T47D (cell line): ENCODE measurements around the gene RNU2-63P.

ENCODE experiments used
- DNase-seq, 2 experiments: peaks; one replicate each; pipeline versions ENCODE4 v3.0.0 to v3.0.0-alpha.2; 2011 to 2012; ENCODE audit warnings: low read depth in 1 of 2, low spot score in 1 of 2
- JUND ChIP-seq: IDR thresholded peaks from 2 replicates; pipeline ENCODE4 v1.6.1; 2012; ENCODE audit warnings: low read depth
- in situ Hi-C: cut with HindIII; loops from 2 replicates; pipeline ENCODE4 v1.10.0; 2016; ENCODE audit warnings: low sequenced_read_pairs, low pct_unique_long_range_greater_than_20kb

The RNU2-63P gene

DNA sequence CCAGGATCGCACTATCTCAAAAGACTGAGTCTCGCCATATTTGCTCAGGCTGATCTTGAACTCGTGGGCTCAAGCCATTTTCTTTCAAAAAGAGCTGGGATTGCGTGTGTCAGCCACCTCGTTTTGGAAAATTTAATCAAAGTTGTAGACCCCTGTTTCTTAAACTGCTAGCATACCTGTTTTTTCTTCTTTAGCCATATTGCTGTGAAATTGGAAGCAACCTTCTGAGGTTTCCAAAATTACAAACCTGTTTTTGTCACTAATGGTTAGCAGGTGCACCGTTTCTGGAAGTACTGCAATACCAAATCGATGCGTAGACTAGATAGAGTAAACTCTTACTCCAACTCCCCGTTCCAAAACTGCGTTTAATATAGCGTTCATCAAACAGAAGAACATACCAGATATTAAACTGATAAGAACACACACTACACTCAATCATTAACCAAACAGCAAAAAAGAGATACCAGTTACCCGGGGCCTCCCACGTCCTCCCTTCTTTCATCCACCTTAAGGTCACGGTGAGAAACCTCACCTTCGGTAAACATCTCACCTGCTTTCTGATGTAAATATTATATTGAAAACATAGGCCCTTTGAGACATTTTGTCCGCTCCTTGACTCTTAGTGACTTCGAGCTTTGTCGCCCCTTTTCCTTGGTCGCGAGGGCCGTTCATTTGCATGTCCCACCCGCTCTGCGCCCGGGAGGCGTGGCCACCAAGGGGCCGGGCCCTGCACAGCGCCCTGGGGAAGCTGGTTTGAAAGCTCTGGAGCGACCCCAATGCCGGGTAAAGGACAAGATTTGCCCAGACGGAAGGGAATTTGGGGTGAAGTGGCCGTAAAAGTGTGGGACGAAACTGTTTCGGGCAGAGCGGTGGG lies at the start of gene RNU2-63P:
Gene RNU2-63P, minus strand, starts transcription at position 462 of the 874 bp plus-strand sequence.
- 0 out of 2 replicates have a peak, but pooled peaks have one; percentile 21 for TF ChIP-seq JUND
- in situ Hi-C loops, result no loop called here
- DNase-seq, result peak in 1 of 2 experiments; percentile 89

GRCh38 chr2:88061295-88061694 lies 44.9 kb upstream of the RNU2-63P start:
- TF ChIP-seq JUND, result no peak
- in situ Hi-C loops, result no loop called here
- DNase-seq, result no peak

DNA sequence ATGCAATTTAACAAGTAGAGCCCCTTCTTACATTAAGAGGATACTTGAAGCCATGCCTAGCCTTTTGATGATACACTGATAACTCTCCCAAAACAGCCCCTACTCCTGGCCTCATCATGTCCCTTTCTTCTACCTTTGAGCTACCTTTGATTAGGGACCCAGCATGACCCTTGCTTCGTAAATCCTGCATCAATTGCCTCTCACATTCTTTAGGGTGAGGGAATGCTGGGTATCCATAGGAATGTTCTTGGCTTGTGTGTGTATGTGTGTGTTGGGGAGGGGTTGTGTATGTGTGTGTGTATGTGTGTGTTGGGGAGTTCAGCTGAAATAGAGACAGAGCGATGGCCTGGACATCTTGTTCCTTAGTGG lies 44.5 kb upstream of the RNU2-63P start:
- in situ Hi-C loops, result no loop called here
- TF ChIP-seq JUND, result no peak
- no peak for DNase-seq

DNA sequence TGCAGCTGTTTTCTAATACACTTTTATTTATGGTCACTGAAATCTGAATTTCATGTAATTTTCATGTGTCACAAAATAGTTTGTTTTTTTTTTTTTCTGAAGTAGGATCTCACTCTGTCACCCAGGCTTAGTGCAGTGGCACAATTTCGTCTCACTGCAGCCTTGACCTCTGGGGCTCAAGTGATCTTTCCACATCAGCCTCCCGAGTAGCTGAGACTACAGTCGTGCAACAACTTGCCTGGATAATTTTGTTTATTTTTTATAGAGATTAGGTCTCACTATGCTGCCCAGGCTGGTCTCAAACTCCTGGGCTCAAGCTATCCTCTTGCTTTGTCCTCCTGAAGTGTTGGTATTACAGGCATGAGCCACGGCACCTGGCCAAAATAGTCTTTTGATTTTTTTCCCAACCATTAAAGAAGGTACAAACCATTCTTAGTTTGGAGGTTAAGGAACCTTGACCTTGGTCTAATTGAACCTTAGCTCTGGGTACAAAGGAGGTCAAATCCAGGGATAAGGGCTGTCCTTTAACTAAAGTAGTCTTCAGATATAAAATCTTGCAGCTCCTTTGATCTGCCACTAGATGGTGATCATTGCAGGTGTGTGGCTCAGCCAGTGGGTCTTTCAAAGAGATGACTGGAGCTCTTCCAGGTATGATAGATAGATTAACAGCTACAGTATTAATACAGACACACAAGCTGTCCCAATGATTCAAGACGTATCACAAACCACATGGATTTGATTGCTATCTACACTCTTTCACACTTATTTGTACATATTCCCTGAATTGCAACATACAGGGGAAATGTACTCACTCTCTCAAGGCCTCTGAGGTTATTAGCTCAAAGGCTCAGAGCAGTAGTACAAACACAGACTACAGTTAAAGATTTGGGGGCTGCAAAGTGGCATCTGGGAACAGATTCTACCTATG lies 43.9 kb upstream of the RNU2-63P start:
- in situ Hi-C loops, result no loop called here
- DNase-seq, result peak; percentile 51 to 56
- TF ChIP-seq JUND, result no peak

DNA sequence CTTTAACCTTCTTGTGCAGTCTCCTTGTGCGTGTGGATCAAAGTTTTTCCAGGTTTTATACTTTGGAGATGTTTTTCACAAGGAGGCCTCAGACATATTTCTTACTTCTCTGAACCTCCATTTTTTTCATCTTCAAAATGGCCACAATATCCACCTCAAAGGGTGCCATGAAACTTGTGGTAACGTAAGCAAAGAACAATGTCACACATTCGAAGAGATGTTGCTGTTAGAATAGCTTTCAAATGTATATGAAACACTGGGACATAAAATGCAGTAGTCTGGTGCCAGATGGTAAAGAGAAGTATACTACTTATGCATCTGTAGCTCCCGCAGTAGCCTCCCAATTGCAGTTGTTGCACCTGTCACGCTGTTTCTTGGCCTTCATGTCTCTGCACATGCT lies 41.8 kb upstream of the RNU2-63P start:
- DNase-seq, result no peak
- in situ Hi-C loops, result no loop called here
- no peak for TF ChIP-seq JUND

DNA sequence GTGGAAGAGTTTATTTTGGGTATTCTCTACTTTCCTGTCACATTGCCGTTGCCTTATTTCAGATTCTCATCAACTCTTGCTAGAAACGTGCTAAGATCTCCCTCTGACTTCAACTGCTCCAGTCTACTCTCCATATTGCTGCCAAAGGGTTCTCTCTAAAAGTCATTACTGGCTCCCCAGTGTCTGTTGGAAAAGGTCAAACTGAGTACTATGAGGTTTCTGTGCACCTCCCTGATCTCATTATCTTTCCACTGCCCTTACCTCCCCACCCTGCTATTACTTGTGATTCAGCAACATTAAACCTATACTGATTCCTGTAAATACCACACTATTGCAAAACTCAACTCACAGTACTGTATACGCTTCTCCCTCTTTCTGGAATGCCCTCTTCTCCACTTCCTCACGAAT lies 41.1 kb upstream of the RNU2-63P start:
- in situ Hi-C loops, result no loop called here
- TF ChIP-seq JUND, result no peak
- no peak for DNase-seq

GRCh38 chr2:88055371-88056128 lies 39.2 kb upstream of the RNU2-63P start, which contains the start of gene KRCC1:
Gene KRCC1, minus strand, starts transcription at chr2:88055783. Its CDS starts 27,220 bp downstream, at chr2:88028563.
- DNase-seq, result peak; percentile 86 to 94
- in situ Hi-C loops, result no loop called here
- TF ChIP-seq JUND, result no peak

GRCh38 chr2:88054782-88055370 lies 38.5 kb upstream of the RNU2-63P start:
- peak; percentile 7 to 17 for DNase-seq
- in situ Hi-C loops, result no loop called here
- no peak for TF ChIP-seq JUND

GRCh38 chr2:88053934-88054781 lies 37.8 kb upstream of the RNU2-63P start:
- in situ Hi-C loops, result no loop called here
- TF ChIP-seq JUND, result no peak
- no peak for DNase-seq

DNA sequence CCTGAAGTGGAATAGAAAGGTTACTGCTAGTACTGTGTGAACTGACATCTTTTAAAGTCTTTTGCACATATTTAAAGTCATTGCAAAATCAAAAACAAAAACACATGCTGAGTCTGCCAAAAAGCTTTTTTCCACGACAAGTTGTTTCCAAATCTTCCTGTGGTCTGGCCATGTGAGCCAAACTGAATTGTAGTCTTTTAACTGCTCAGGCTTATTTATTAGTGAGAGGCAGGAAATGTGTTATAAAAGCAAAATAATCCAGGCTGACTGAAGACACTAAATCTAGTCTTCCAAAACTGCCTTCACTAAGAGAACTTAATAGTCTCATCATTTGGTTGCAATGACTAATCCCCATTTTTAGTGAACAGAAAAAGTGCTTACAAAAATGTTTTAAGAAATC lies 36.9 kb upstream of the RNU2-63P start:
- in situ Hi-C loops, result no loop called here
- DNase-seq, result no peak

DNA sequence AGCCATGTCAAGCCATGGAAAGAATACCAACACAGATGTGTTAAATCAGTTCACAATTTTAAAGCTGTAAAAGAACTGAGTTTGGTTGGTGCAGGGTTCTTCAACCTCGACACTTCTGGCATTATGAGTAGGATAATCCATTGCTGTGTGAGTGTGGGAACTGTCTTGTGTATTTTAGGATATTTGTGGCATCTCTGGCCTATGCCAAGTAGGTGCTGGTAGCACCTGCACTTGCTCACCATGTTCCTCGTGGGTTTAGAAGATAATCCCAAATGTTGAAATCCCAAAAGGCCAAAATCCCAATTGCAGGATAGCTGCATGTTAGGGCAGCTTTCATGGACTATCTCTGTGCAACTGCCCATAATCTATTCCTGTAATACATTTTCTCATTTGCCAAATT lies 35.4 kb upstream of the RNU2-63P start:
- TF ChIP-seq JUND, result no peak
- no peak for DNase-seq
- in situ Hi-C loops, result no loop called here

More for the DNA sequence above, 36.9 kb upstream of the RNU2-63P start:
- TF ChIP-seq JUND, result no peak
